Measurements from ENCODE around the gene MCUB. TPM values are rescaled to one million over a fixed set of nuclear protein-coding genes. Genes with fewer than 3 reads are reported as not detected.
"Not testable (repeated sequence)": the region's sequence is repeated elsewhere in the genome, so short reads cannot be mapped to it uniquely, and the experiment has no call there.

The MCUB gene
- total and polyA plus RNA-seq, 12 donors: 1.7 to 12.6 (median 3.5) TPM

- Histone ChIP-seq H3K36me3 (peaks cover 0 to 5% (median 0%) of the 10 kb centered on the region in 9 donors), H3K4me3 (no peak overlapping the region), H3K9me3 (peaks cover 0 to 12% (median 0%) of the 10 kb centered on the region in 11 donors), H3K27ac (no peak overlapping the region), H3K27me3 (no peaks in the 10 kb centered on the region), H3K4me1 (no peaks in the 10 kb centered on the region)
- TF ChIP-seq, protein P1, sequence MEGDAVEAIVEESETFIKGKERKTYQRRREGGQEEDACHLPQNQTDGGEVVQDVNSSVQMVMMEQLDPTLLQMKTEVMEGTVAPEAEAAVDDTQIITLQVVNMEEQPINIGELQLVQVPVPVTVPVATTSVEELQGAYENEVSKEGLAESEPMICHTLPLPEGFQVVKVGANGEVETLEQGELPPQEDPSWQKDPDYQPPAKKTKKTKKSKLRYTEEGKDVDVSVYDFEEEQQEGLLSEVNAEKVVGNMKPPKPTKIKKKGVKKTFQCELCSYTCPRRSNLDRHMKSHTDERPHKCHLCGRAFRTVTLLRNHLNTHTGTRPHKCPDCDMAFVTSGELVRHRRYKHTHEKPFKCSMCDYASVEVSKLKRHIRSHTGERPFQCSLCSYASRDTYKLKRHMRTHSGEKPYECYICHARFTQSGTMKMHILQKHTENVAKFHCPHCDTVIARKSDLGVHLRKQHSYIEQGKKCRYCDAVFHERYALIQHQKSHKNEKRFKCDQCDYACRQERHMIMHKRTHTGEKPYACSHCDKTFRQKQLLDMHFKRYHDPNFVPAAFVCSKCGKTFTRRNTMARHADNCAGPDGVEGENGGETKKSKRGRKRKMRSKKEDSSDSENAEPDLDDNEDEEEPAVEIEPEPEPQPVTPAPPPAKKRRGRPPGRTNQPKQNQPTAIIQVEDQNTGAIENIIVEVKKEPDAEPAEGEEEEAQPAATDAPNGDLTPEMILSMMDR (IDR thresholded peaks at IDR 0.05): no peak
- DNase-seq (no peak), ATAC-seq (no peak)
- intact Hi-C loops (cut with DNase I): no loop called here
- 100% methylated on average over 1 of the region's 1 CpG for WGBS, 2 donors
These were observed 115.8 kb downstream of the MCUB start for GRCh38 chr4:109675843-109676242.

DNA sequence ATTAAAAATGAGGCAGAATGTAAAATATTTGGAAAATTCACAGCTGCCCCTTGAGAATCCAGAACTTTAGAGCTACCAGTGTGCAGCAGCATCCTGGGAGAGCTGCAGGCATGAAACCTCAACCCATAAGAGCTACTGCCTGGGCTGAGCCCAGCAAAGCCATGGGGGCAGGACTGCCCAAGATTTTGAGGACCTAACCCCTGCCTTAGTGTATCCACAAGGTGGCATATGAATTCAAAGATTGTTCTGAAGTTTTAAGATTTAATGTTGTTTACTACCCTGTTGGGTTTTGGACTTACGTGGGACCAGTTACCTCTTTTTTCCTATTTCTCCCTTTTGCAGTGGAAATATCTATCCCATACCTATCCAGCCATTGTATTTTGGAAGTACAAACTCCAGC is 116.8 kb downstream of the MCUB start:
- ATAC-seq (no peak), DNase-seq (no peak)
- H3K27ac ChIP-seq: no peak overlapping the region
- intact Hi-C loops (cut with DNase I): no loop called here
- peaks cover 0 to 2% (median 0%) of the 10 kb centered on the region in 11 donors for H3K9me3 ChIP-seq
- no peaks in the 10 kb centered on the region for H3K27me3 ChIP-seq
- no peaks in the 10 kb centered on the region for H3K4me1 ChIP-seq
- 93 to 96% methylated on average over 1 of the region's 1 CpG for WGBS, 2 donors
- TF ChIP-seq, protein P1 (IDR thresholded peaks at IDR 0.05): no peak
- peaks cover 0 to 5% (median 0%) of the 10 kb centered on the region in 9 donors for H3K36me3 ChIP-seq
- no peak overlapping the region for H3K4me3 ChIP-seq

DNA sequence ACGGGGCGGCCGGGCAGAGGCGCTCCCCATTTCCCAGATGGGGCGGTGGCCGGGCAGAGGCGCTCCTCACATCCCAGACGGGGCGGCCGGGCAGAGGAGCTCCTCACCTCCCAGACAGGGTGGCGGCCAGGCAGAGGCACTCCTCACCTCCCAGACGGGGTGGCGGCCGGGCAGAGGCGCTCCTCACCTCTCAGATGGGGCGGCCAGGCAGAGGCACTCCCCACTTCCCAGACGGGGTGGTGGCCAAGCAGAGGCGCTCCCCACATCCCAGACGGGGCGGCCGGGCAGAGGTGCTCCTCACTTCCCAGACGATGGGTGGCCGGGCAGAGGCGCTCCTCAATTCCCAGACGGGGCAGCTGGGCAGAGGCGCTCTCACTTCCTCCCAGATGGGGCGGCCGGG is 118.4 kb downstream of the MCUB start:
- H3K27ac ChIP-seq; H3K27me3 ChIP-seq; H3K9me3 ChIP-seq; H3K4me3 ChIP-seq; ATAC-seq; intact Hi-C loops (cut with DNase I); H3K36me3 ChIP-seq; DNase-seq; H3K4me1 ChIP-seq: not testable (repeated sequence)
- 96 to 97% methylated on average over 28 of the region's 28 CpGs for WGBS, 2 donors

GRCh38 chr4:109678925-109679324 is 118.9 kb downstream of the MCUB start:
- H3K9me3 ChIP-seq; H3K36me3 ChIP-seq; H3K27ac ChIP-seq; H3K4me1 ChIP-seq; ATAC-seq; H3K4me3 ChIP-seq; DNase-seq; H3K27me3 ChIP-seq; intact Hi-C loops (cut with DNase I): not testable (repeated sequence)
- 99% methylated on average over 14 of the region's 14 CpGs for WGBS, 2 donors

DNA sequence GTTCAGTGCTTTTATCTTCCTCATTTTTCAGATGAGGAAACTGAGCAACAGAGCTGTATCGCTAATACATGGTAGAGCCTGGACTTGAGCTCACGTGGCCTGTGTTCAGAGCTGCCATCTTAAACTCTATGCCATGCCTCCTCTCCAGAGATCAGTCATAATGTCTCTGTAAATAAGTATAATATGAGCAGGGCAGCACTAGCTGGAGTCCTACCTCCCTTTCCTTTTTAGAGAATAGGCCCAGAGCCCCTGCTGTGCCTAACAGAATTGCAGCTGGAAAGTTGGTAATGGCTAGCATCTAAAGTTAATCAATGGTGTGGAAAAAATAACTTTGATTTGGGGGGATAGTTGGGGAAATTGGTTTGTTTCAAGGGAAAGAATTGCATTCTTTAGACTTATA is 122.8 kb downstream of the MCUB start:
- ATAC-seq (no peak), DNase-seq (no peak)
- WGBS, 2 donors: 98 to 99% methylated on average over 2 of the region's 2 CpGs
- intact Hi-C loops (cut with DNase I): no loop called here
- Histone ChIP-seq H3K4me1 (no peaks in the 10 kb centered on the region), H3K9me3 (no peaks in the 10 kb centered on the region), H3K36me3 (peaks cover 0 to 44% (median 6%) of the 10 kb centered on the region in 9 donors), H3K27me3 (no peaks in the 10 kb centered on the region), H3K27ac (no peak overlapping the region), H3K4me3 (no peak overlapping the region)
- TF ChIP-seq, protein P1 (IDR thresholded peaks at IDR 0.05): no peak
